Subcutaneous abdominal adipose tissue (tissue), 5 donors: Measurements from ENCODE around the gene EGR1.

ENCODE experiments used
- H3K27ac ChIP-seq: one replicate; pipeline ENCODE4 v1.7.0; 2013; ENCODE audit warnings: low read depth, mild to moderate bottlenecking, inconsistent platforms, low read length, moderate library complexity
- H3K27me3 ChIP-seq, 5 donors: one replicate each; pipeline ENCODE4 v1.7.0; 2013; ENCODE audit warnings: low read length in 5 of 5, inconsistent platforms in 1 of 5; ENCODE audit not compliant: control insufficient read depth in 5 of 5, insufficient read depth in 4 of 5
- H3K36me3 ChIP-seq, 5 donors: one replicate each; pipeline ENCODE4 v1.7.0; 2013; ENCODE audit warnings: low read length in 5 of 5; ENCODE audit not compliant: control insufficient read depth in 5 of 5, insufficient read depth in 5 of 5
- H3K4me1 ChIP-seq, 5 donors: one replicate each; pipeline ENCODE4 v1.7.0; 2013; ENCODE audit warnings: low read length in 5 of 5, mild to moderate bottlenecking in 3 of 5, moderate library complexity in 1 of 5; ENCODE audit not compliant: control insufficient read depth in 5 of 5, insufficient read depth in 5 of 5
- H3K4me3 ChIP-seq, 5 donors: one replicate each; pipeline ENCODE4 v1.7.0; 2013; ENCODE audit warnings: low read length in 5 of 5, low read depth in 1 of 5
- H3K9ac ChIP-seq, 5 donors: one replicate each; pipeline ENCODE4 v1.7.0; 2013; ENCODE audit warnings: low read length in 5 of 5, mild to moderate bottlenecking in 4 of 5, moderate library complexity in 3 of 5
- H3K9me3 ChIP-seq, 5 donors: one replicate each; pipeline ENCODE4 v1.7.0; 2013; ENCODE audit warnings: low read length in 5 of 5; ENCODE audit not compliant: control insufficient read depth in 5 of 5
- donor health status: healthy.
- donor health status: healthy.
- donor health status: healthy.
- donor health status: healthy.
- donor health status: healthy.

Gene EGR1

DNA sequence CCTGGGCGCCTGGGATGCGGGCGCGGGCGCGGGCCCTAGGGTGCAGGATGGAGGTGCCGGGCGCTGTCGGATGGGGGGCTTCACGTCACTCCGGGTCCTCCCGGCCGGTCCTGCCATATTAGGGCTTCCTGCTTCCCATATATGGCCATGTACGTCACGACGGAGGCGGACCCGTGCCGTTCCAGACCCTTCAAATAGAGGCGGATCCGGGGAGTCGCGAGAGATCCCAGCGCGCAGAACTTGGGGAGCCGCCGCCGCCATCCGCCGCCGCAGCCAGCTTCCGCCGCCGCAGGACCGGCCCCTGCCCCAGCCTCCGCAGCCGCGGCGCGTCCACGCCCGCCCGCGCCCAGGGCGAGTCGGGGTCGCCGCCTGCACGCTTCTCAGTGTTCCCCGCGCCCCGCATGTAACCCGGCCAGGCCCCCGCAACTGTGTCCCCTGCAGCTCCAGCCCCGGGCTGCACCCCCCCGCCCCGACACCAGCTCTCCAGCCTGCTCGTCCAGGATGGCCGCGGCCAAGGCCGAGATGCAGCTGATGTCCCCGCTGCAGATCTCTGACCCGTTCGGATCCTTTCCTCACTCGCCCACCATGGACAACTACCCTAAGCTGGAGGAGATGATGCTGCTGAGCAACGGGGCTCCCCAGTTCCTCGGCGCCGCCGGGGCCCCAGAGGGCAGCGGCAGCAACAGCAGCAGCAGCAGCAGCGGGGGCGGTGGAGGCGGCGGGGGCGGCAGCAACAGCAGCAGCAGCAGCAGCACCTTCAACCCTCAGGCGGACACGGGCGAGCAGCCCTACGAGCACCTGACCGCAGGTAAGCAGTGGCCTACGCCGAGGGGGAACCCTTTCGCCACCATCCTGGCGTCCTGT lies at the start of gene EGR1:
Gene EGR1 (plus strand): TSS at position 219 of the 864 bp plus-strand sequence. CDS start 283 bp downstream, at position 502.
- peak within 1 kb of the TSS; percentile 86 to 98 (median 92) for H3K4me3 ChIP-seq
- H3K27ac ChIP-seq: peak within 1 kb of the TSS; percentile 96
- peaks cover 18 to 42% (median 41%) of the 10 kb centered on the region in 5 donors for H3K4me1 ChIP-seq
- peak within 1 kb of the TSS; percentile 80 to 97 (median 89) for H3K9ac ChIP-seq
- peaks cover 0 to 23% (median 17%) of the 10 kb centered on the region in 5 donors for H3K36me3 ChIP-seq
- H3K9me3 ChIP-seq: no peaks in the 10 kb centered on the region
- peaks cover 0 to 23% (median 0%) of the 10 kb centered on the region in 5 donors for H3K27me3 ChIP-seq

DNA sequence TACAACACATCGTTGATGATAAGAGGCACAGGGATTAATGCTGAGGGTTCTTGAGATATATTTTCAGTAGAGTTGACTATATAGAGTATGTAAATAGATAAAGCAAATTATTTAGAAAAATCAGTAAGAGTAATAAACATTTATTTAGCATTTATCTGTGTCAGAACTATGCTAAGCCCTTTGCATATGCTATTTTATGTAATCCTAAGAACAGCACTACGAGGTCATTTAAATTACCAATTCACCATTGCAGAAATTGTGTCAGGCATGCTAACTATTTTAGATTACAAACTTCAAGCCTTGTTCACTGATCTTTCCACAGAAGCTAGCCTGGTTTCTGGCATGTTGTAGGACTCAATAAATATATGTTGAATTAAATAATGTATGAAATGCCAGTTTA lies 46.8 kb upstream of the EGR1 start:
- peaks cover 44 to 93% (median 77%) of the 10 kb centered on the region in 5 donors for H3K36me3 ChIP-seq
- H3K4me1 ChIP-seq: peaks cover 0 to under 1% (median 0%) of the 10 kb centered on the region in 5 donors
- no peak overlapping the region for H3K27ac ChIP-seq
- no peak overlapping the region for H3K4me3 ChIP-seq
- H3K9me3 ChIP-seq: no peaks in the 10 kb centered on the region
- no peaks in the 10 kb centered on the region for H3K27me3 ChIP-seq
- no peak overlapping the region for H3K9ac ChIP-seq

DNA sequence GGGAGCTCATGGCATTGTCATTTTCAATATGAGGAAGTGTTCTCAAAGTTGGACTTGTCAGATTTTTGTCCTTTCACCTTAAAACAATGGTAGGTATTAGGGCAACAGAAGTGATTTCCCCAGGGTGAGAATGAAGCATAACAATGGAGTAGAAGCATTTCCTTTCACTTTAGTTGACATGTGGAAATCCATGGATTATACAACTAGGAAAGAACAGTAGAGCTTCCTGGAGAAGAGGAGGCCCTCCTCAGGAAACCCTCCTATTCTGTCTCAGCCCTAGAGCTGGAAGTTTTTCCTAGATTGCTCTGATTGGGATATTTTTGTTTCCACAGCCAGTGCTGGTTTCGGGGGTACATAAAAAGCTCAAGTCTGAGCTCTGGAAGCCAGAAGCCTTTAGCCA lies 40.2 kb upstream of the EGR1 start:
- Histone ChIP-seq H3K27ac (no peak overlapping the region), H3K27me3 (no peaks in the 10 kb centered on the region), H3K9me3 (no peaks in the 10 kb centered on the region), H3K9ac (no peak overlapping the region), H3K36me3 (peaks cover 63 to 95% (median 75%) of the 10 kb centered on the region in 5 donors), H3K4me3 (no peak overlapping the region), H3K4me1 (peaks cover 0 to 20% (median 0%) of the 10 kb centered on the region in 5 donors)

DNA sequence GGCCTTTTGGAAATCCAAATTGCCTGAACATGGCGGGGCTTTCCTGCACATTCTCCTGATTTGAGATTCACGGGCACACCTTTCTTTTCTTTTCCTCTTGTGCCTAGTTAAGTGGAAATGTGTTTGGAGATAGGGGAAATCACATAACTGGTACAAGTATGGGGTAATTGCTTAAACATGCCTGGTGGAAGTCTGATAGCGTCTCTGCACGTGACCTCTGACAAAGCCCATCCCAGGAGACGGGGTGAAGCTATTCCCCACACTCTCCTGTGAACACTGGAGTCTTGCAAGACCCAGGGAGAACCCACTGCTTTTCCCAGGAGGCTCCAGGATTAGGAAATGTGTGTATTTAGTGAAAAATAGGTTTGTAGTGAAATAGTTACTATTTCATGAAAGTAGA lies 29.3 kb upstream of the EGR1 start:
- peak overlapping the region; percentile 73 for H3K27ac ChIP-seq
- peaks cover 7 to 51% (median 38%) of the 10 kb centered on the region in 5 donors for H3K4me1 ChIP-seq
- peaks cover 13 to 53% (median 42%) of the 10 kb centered on the region in 5 donors for H3K36me3 ChIP-seq
- no peaks in the 10 kb centered on the region for H3K9me3 ChIP-seq
- no peak overlapping the region for H3K4me3 ChIP-seq
- H3K27me3 ChIP-seq: no peaks in the 10 kb centered on the region
- no peak overlapping the region for H3K9ac ChIP-seq

DNA sequence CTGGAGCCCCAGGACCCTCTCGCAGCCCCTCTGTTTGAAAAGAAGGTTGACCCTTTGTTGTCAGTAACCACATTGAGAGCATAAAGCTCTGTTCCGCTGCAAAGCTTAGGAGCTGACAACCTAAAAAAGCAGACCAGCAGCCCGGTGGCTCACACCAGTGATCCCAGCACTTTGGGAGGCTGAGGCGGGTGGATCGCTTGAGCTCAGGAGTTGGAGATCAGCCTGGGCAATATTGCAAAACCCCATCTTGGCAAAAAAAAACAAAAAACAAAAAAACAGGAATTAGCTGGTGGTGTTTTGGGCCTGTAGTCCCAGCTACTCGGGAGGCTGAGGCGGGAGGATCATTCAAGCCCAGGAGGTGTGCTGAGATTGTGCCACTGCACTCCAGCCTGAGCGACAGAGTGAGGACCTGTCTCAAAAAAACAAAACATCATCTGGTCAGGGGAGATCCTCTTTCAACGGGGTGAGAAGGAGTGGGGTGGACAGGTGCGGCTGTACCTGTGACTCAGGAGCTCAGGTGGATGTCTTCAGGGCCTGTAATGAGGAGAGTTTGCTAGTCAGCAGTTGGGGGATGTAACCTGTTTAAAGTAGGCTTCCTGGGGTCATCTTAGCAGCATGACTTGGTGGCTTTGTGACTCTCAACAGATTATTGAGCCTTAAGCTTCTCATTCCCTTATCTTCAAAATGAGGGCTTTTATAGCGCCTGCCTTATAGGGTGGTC lies 27.1 kb upstream of the EGR1 start:
- H3K36me3 ChIP-seq: peaks cover 4 to 31% (median 25%) of the 10 kb centered on the region in 5 donors
- H3K9me3 ChIP-seq: no peaks in the 10 kb centered on the region
- H3K27me3 ChIP-seq: no peaks in the 10 kb centered on the region
- peak overlapping the region; percentile 53 to 63 (median 60) for H3K4me3 ChIP-seq
- H3K9ac ChIP-seq: peak overlapping the region in 3 of 5 donors; percentile 28 to 66 (median 56)
- no peak overlapping the region for H3K27ac ChIP-seq
- peaks cover 7 to 51% (median 42%) of the 10 kb centered on the region in 5 donors for H3K4me1 ChIP-seq

DNA sequence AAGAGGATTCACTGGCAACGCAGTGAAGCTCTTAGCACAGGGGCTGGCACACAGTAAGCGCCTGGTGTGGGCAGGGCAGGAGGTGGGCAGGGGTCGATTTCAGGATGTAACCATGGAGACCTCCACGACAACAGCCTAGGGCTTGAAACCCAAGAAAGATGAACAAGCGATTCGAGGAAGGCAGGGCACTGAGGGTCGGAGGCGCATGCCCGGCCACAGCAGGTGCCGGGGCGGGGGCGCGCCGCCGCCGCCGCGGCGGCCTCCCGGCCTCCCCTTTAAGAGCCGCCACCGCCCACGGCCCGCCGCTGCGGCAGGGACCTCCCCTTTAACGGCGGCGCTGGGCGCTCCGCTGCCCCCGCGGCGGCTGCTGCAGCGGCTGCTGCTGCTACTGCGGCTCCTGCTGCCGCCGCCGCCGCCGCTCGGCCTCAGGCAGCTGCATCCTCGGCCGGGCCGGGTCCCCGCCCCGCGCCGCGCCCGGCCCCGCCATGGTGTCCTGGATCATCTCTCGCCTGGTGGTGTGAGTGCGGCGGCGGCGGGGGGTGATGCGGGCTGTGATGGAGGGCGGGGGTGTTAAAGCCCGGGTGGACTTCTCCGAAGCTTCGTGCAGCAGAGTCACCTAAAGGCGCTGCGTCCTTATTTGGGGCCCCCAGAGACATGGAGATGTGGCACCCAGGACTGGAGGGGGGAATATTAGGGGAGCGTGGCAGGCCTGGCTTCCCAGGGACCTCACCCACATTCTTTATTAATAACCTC lies 26.4 kb upstream of the EGR1 start, which contains the start of gene REEP2:
Gene REEP2 (plus strand): TSS at position 334 of the 753 bp plus-strand sequence. CDS start 152 bp downstream, at position 486.
- peaks cover 7 to 57% (median 46%) of the 10 kb centered on the region in 5 donors for H3K4me1 ChIP-seq
- H3K9ac ChIP-seq: peak within 1 kb of the TSS in 4 of 5 donors; percentile 18 to 66 (median 44)
- peaks cover 4 to 24% (median 17%) of the 10 kb centered on the region in 5 donors for H3K36me3 ChIP-seq
- H3K9me3 ChIP-seq: no peaks in the 10 kb centered on the region
- H3K4me3 ChIP-seq: peak within 1 kb of the TSS; percentile 53 to 67 (median 60)
- no peak within 1 kb of the TSS for H3K27ac ChIP-seq
- H3K27me3 ChIP-seq: no peaks in the 10 kb centered on the region

DNA sequence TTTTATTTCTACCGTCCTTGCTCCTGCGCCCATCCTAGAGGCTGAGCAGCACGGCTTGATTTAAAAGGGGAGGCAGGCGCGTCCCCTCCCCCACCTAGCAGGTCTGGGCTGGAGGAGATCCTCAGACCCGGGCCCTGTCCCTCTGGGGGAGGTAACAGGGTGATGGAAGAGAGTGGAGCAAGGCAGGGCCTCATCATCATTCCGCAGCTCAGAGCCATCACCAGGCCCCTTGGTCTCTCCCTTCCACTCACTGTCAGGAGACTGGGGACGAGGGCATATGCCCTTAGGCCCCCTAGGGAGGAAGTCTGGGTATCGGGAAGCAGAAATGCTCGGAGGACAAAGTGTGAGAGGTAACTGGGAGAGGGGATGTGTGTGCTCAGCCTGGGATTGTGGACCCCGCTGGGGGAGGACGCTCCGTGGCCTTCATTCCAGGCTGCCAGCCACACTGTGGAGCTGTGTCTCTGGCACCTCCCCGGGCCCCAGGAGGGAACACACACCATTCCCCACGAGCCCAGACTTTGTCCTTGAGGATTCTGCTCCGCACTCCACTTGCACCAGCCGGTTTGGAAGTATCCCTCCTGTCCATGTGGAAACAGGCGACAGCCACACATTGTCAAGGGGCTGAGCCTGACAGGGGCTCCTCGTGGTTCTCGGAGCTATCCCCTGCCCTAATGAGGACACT lies 25.7 kb upstream of the EGR1 start:
- Histone ChIP-seq H3K9ac (peak overlapping the region in 4 of 5 donors; percentile 18 to 66 (median 44)), H3K4me3 (peak overlapping the region in 4 of 5 donors; percentile 47 to 67 (median 62)), H3K36me3 (peaks cover 4 to 19% (median 16%) of the 10 kb centered on the region in 5 donors), H3K27me3 (no peaks in the 10 kb centered on the region), H3K4me1 (peaks cover 7 to 64% (median 51%) of the 10 kb centered on the region in 5 donors), H3K27ac (no peak overlapping the region), H3K9me3 (no peaks in the 10 kb centered on the region)

DNA sequence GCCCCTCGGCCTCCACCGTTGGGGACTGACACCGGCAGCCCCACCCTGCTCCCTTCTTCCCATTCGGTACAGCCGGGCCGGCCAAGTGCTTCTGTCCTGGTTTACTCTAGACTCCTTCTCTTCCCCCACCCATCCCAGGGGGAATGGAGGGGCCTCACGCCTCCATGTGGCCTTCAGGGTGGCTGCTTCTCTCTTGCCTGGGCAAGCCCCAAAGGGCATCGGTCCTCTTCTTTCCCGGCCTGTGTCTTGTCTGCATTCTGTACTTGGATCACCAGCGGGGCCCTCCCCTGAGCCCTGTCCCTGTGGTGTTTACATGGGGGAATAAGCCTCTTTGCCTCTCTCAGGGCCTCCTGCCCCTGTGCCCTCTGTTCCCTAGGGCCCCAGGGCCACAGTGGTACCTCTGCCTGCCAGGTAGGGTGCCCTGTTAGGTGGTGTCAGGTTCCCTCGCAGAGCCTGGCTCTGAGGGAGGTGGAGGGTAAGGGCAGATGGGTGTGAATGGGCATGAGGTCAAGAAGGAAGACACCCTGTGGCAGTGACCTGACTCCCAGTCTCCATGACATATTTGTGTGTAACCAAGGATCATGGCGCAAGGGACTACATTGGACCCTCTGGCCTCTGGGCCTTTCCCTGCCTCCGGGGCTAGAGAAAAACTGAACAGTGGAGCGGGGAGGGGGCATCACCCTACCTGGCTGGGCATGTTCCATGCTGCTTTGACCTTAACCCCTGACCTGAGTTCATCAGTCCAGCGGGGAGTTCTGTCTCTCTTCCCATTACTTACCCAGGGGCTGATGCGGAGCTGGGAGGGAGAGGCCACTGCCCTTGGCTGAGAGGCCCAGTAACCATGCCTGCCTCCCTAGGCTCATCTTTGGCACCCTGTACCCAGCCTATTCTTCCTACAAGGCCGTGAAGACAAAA lies 24.9 kb upstream of the EGR1 start:
- Histone ChIP-seq H3K27me3 (no peaks in the 10 kb centered on the region), H3K4me3 (peak overlapping the region in 1 of 5 donors; percentile 60), H3K9me3 (no peaks in the 10 kb centered on the region), H3K4me1 (peaks cover 7 to 65% (median 51%) of the 10 kb centered on the region in 5 donors), H3K36me3 (peaks cover 4 to 11% (median 8%) of the 10 kb centered on the region in 5 donors), H3K9ac (peak overlapping the region in 2 of 5 donors; percentile 12 to 61), H3K27ac (no peak overlapping the region)
